HCT116 (cell line): ENCODE measurements around the gene TTC9B. TPM values are rescaled to one million over a fixed set of nuclear protein-coding genes. Genes with fewer than 3 reads are reported as not detected.

Experiments used
- ATAC-seq: fragments of 200-7000 bp; cut with Tn5 transposase; 2 replicates; pipeline ENCODE4 v1.9.1; 2020; ENCODE audit warnings: mild to moderate bottlenecking, moderate library complexity
- Bru-seq: library from RNA; stranded (reverse); fragments of 400-500 nt; gene quantifications from one replicate; lab custom pipeline; 2021; lab: Mats Ljungman, UMichigan
- BruChase-seq, 2 experiments: library from RNA; stranded (reverse); fragments of 400-500 nt; gene quantifications; one replicate each; lab custom pipeline; 2021; lab: Mats Ljungman, UMichigan
- BruUV-seq: library from RNA; stranded (reverse); fragments of 400-500 nt; replicated peaks from 2 replicates; lab custom pipeline; 2021; lab: Mats Ljungman, UMichigan
- CTCF ChIA-PET: fragments of 300-600 bp; sonication (Branson Sonifier 250); formaldehyde crosslinking; loops from one replicate; lab custom pipeline; 2021; ENCODE audit warnings: antibody characterized with exemption; lab: Charles Lee
- POLR2A ChIA-PET: fragments of 300-600, 350-600 bp; sonication (Branson Sonifier 250); formaldehyde crosslinking; loops from one replicate; lab custom pipeline; 2021; ENCODE audit warnings: antibody characterized with exemption; lab: Charles Lee
- RAD21 ChIA-PET, 2 experiments: fragments of 300-600 bp; sonication (Branson Sonifier 250); formaldehyde crosslinking; loops; one replicate each; lab custom pipeline; 2023; ENCODE audit warnings: low total read pairs in 2 of 2; ENCODE audit not compliant: uncharacterized antibody in 2 of 2, unreplicated experiment in 2 of 2, low non-redundant PET in 1 of 2; lab: Charles Lee
- DNase-seq: peaks from one replicate; pipeline ENCODE4 v3.0.0-alpha.2; 2010; ENCODE audit warnings: low read depth, low spot score
- H2AFZ ChIP-seq: fragments of 200-600 bp; shearing (Covaris generic), sonication (generic); 2 replicates; pipeline ENCODE4 v1.6.1; 2017; ENCODE audit warnings: low read depth, mixed run types, mixed read lengths, antibody characterized with exemption, low read length; ENCODE audit not compliant: poor library complexity, severe bottlenecking
- H3K27ac ChIP-seq: 2 replicates; pipeline ENCODE4 v1.5.1; 2012; ENCODE audit warnings: low read depth, low read length
- H3K27me3 ChIP-seq: fragments of 200-600 bp; sonication (generic); 2 replicates; pipeline ENCODE4 v1.6.1; 2016; ENCODE audit warnings: mixed run types, low read length, mixed read lengths; ENCODE audit not compliant: insufficient read depth
- H3K36me3 ChIP-seq, 2 experiments: fragments of 200-500 bp in 1 of 2; fragments of 200-600 bp in 1 of 2; sonication (Bioruptor generic) in 1 of 2; sonication (generic) in 1 of 2; 2 replicates each; pipeline versions ENCODE4 v1.5.1 to v1.6.1; 2014 to 2016; ENCODE audit warnings: low read length in 2 of 2, inconsistent platforms in 1 of 2, mixed read lengths in 1 of 2, mixed run types in 1 of 2; ENCODE audit not compliant: insufficient read depth in 2 of 2, control insufficient read depth in 1 of 2
- H3K4me1 ChIP-seq, 2 experiments: fragments of 200-600 bp in 1 of 2; sonication (generic) in 1 of 2; 2 replicates each; pipeline versions ENCODE4 v1.5.1 to v1.6.1; 2012 to 2017; ENCODE audit warnings: low read length in 2 of 2, inconsistent platforms in 1 of 2, mild to moderate bottlenecking in 1 of 2, mixed read lengths in 1 of 2, mixed run types in 1 of 2, moderate library complexity in 1 of 2; ENCODE audit not compliant: insufficient read depth in 2 of 2, control insufficient read depth in 1 of 2
- H3K4me2 ChIP-seq: fragments of 200-600 bp; sonication (generic); 2 replicates; pipeline ENCODE4 v1.6.1; 2017; ENCODE audit warnings: mixed run types, low read length, mixed read lengths
- H3K4me3 ChIP-seq, 2 experiments: fragments of 200-600 bp in 1 of 2; sonication (generic) in 1 of 2; replicated peaks in 1 of 2; 2 replicates each; pipeline ENCODE4 v1.5.1; 2011 to 2016; ENCODE audit warnings: low read length in 2 of 2, control low read depth in 1 of 2, low read depth in 1 of 2, mild to moderate bottlenecking in 1 of 2, mixed read lengths in 1 of 2, mixed run types in 1 of 2
- H3K79me2 ChIP-seq: fragments of 200-600 bp; sonication (generic); 2 replicates; pipeline ENCODE4 v1.6.1; 2017; ENCODE audit warnings: mild to moderate bottlenecking, mixed run types, low read length, moderate library complexity, mixed read lengths; ENCODE audit not compliant: insufficient read depth
- H3K9ac ChIP-seq: fragments of 200-600 bp; sonication (generic); 2 replicates; pipeline ENCODE4 v1.6.1; 2016; ENCODE audit warnings: low read length, mixed read lengths
- H3K9me2 ChIP-seq: fragments of 200-600 bp; sonication (generic), shearing (Covaris generic); 2 replicates; pipeline ENCODE4 v1.6.1; 2017; ENCODE audit warnings: mixed run types, mild to moderate bottlenecking, moderate library complexity; ENCODE audit not compliant: insufficient read depth
- H3K9me3 ChIP-seq, 2 experiments: fragments of 200-500 bp in 1 of 2; fragments of 200-600 bp in 1 of 2; sonication (Bioruptor generic) in 1 of 2; sonication (generic) in 1 of 2; 2 replicates each; pipeline ENCODE4 v1.6.1; 2014 to 2017; ENCODE audit warnings: low read length in 2 of 2, mixed read lengths in 2 of 2, inconsistent platforms in 1 of 2, low read depth in 1 of 2, mild to moderate bottlenecking in 1 of 2, mixed run types in 1 of 2, moderate library complexity in 1 of 2; ENCODE audit not compliant: control insufficient read depth in 1 of 2, insufficient read depth in 1 of 2
- H4K20me1 ChIP-seq: fragments of 200-600 bp; sonication (generic), shearing (Covaris generic); 2 replicates; pipeline ENCODE4 v1.6.1; 2017; ENCODE audit warnings: mixed run types, mild to moderate bottlenecking, moderate library complexity; ENCODE audit not compliant: insufficient read depth
- CBX3 ChIP-seq: IDR thresholded peaks from 2 replicates; pipeline ENCODE4 v1.6.1; 2012; ENCODE audit warnings: low read depth
- ELF1 ChIP-seq: IDR thresholded peaks from 2 replicates; pipeline ENCODE4 v1.6.1; 2012; ENCODE audit warnings: low read depth, borderline replicate concordance
- EZH2 ChIP-seq: fragments of 200-600 bp; sonication (generic); IDR thresholded peaks from 2 replicates; pipeline ENCODE4 v1.6.1; 2017; ENCODE audit warnings: antibody characterized with exemption, mixed run types
- EZH2phosphoT487 ChIP-seq: fragments of 200-600 bp; IDR thresholded peaks from 2 replicates; pipeline ENCODE4 v1.6.1; 2018; ENCODE audit warnings: antibody characterized with exemption, borderline replicate concordance
- POLR2AphosphoS5 ChIP-seq: IDR thresholded peaks from 2 replicates; pipeline ENCODE4 v1.6.1; 2011; ENCODE audit warnings: mild to moderate bottlenecking, low read depth, low read length, moderate library complexity
- TCF7L2 ChIP-seq: IDR thresholded peaks from 2 replicates; pipeline ENCODE4 v1.7.0; 2011; ENCODE audit warnings: borderline replicate concordance, inconsistent platforms; ENCODE audit not compliant: insufficient read depth, insufficient read length; ENCODE audit errors: extremely low read depth
- YY1 ChIP-seq: IDR thresholded peaks from 2 replicates; pipeline ENCODE4 v1.6.1; 2011; ENCODE audit warnings: low read length, low read depth, moderate library complexity, mild to moderate bottlenecking; ENCODE audit not compliant: insufficient replicate concordance; ENCODE audit errors: extremely low read depth
- ZFX ChIP-seq: fragments of 450-650 bp; IDR thresholded peaks from 2 replicates; pipeline ENCODE4 v1.6.1; 2017
- ZNF274 ChIP-seq: fragments of 200-500 bp; sonication (Bioruptor generic); IDR thresholded peaks from 2 replicates; pipeline ENCODE4 v1.6.1; 2014; ENCODE audit warnings: mild to moderate bottlenecking, low read depth, low read length, inconsistent platforms
- intact Hi-C: fragments of 100-400 bp; cut with micrococcal nuclease; formaldehyde crosslinking; loops from 2 replicates; pipeline ENCODE4 v1.10.0; 2022
- long read RNA-seq: library from polyadenylated mRNA; unstranded; transcript quantifications from one replicate; pipeline ENCODE4 v2.0.0, GENCODE V29; 2021; ENCODE audit not compliant: unreplicated experiment
- polyA plus RNA-seq: library from polyadenylated mRNA; unstranded; fragments of >200 nt; gene quantifications from 2 replicates; pipeline ENCODE4 v1.2.1, GENCODE V29; 2012; ENCODE audit warnings: missing spikeins
- total RNA-seq: library from RNA; stranded (reverse); gene quantifications from one replicate; pipeline ENCODE4 v1.2.1, GENCODE V29; 2021; ENCODE audit not compliant: unreplicated experiment
- TF ChIP-seq, protein P1 (sequence below): IDR thresholded peaks from 2 replicates; pipeline ENCODE4 v1.6.1; 2011; ENCODE audit warnings: mild to moderate bottlenecking, low read length, moderate library complexity; ENCODE audit not compliant: insufficient replicate concordance; ENCODE audit errors: extremely low read depth
- TF ChIP-seq, protein P2 (sequence below), 3 experiments: fragments of 200-600 bp in 1 of 3; sonication (generic) in 1 of 3; IDR thresholded peaks in 2 of 3; conservative IDR thresholded peaks in 1 of 3; 2 replicates each; pipeline ENCODE4 v1.5.1; 2012 to 2017; ENCODE audit warnings: low read depth in 2 of 3, low read length in 2 of 3, antibody characterized with exemption in 1 of 3, borderline replicate concordance in 1 of 3, control low read depth in 1 of 3, mild to moderate bottlenecking in 1 of 3, mixed read lengths in 1 of 3, mixed run types in 1 of 3, moderate library complexity in 1 of 3; ENCODE audit not compliant: insufficient read depth in 1 of 3
- TF ChIP-seq, protein P3 (sequence below): IDR thresholded peaks from 2 replicates; pipeline ENCODE4 v1.6.1; 2012
- TF ChIP-seq, protein P4 (sequence below): IDR thresholded peaks from 2 replicates; pipeline ENCODE4 v1.6.1; 2012
- TF ChIP-seq, protein P5 (sequence below): IDR thresholded peaks from 2 replicates; pipeline ENCODE4 v1.6.1; 2012; ENCODE audit warnings: low read depth

TTC9B gene
- 1.7 TPM for total RNA-seq
- 2.6 and 3.0 TPM in 2 replicates for polyA plus RNA-seq
- Bru-seq, nascent RNA: percentile 34 among the genes with signal in this experiment
- percentile 26 among the genes with signal in this experiment for BruChase-seq, experiment 1, labeled RNA remaining after a 6-hour chase
- BruChase-seq, experiment 2, labeled RNA remaining after a 2-hour chase: percentile 30 among the genes with signal in this experiment
- long read RNA-seq, partial matches to known transcripts: 0 of 1 reads
- long read RNA-seq, other reads (novel, unspliced or antisense): 0 of 1 reads

DNA sequence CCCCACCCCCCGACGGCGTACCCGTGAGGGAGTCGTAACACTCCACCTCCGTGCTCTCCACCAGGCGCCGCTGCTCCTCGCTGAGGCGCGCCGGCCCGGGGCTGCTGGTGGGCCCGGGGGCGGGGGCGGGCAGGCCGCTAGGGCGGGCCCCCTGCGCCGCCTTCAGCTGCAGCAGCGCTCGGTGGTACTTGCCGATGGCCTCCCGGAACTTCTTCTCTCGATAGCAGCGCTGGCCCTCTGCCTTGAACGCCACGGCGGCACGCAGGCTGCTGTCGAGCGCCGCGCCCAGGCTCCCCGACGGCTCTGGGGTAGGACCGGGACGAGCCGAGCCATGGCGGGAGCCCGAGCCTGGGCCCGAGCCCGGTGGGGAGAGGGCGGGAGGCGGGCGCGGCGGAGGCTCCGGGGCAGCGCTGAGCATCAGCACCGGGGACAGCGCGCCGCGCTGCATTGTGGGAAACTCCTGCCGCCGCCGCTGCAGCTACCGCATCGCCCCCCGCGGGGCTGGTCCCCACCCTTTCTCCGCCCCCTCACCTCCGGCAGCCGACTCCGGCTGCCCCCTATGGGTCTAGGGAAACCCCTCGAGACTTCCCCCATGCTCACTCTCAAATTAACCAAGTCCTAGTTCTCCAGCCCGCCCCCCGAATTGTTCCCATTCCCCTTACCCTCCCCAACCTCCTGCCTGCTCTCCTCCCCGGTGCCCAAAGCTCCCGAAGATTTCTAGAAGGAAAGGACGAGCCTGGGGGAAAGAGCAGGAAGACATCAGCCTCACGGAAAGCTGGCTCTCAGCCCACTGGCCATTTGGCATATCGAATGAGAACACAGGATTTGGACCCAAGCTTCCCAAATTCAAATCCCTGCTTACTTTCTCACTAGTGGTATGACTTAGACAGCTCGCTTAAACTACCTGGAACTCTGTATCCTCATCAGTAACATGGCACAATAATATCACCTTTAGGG lies at the start of gene TTC9B:
Gene TTC9B, minus strand, starts transcription at position 451 of the 957 bp plus-strand sequence. Its CDS starts 3 bp downstream, at position 448.
- ChIA-PET CTCF (interaction anchor here (0.7 to 2.9 kb wide), 15 partner anchors 12 to 248 kb away, joined by 3 to 19 read pairs (median 6); partner anchors contain the start of genes MAP3K10 and PSMC4), POLR2A (interaction anchor here (0.8 to 1.8 kb wide), 3 partner anchors 17 to 70 kb away, joined by 3 to 6 read pairs (median 4); no protein-coding TSS in a partner anchor), RAD21 (no interaction called here)
- Histone ChIP-seq H3K9me3 (no peaks in the 10 kb centered on the region), H3K27ac (peak within 1 kb of the TSS; percentile 87), H2AFZ (peak within 1 kb of the TSS; percentile 89), H3K4me2 (peak within 1 kb of the TSS; percentile 91), H3K36me3 (no peaks in the 10 kb centered on the region), H3K4me3 (peak within 1 kb of the TSS; percentile 52 to 59), H3K4me1 (peaks cover 31 to 66% of the 10 kb centered on the region in 2 experiments), H3K79me2 (no peaks in the 10 kb centered on the region), H3K9ac (peak within 1 kb of the TSS; percentile 77), H4K20me1 (no peaks in the 10 kb centered on the region), H3K9me2 (no peaks in the 10 kb centered on the region), H3K27me3 (no peaks in the 10 kb centered on the region)
- intact Hi-C loops: no loop called here
- no peak for ATAC-seq
- DNase-seq: no peak
- no TSS peak for BruUV-seq
- no peak for TF ChIP-seq EZH2phosphoT487
- TF ChIP-seq, protein P1, sequence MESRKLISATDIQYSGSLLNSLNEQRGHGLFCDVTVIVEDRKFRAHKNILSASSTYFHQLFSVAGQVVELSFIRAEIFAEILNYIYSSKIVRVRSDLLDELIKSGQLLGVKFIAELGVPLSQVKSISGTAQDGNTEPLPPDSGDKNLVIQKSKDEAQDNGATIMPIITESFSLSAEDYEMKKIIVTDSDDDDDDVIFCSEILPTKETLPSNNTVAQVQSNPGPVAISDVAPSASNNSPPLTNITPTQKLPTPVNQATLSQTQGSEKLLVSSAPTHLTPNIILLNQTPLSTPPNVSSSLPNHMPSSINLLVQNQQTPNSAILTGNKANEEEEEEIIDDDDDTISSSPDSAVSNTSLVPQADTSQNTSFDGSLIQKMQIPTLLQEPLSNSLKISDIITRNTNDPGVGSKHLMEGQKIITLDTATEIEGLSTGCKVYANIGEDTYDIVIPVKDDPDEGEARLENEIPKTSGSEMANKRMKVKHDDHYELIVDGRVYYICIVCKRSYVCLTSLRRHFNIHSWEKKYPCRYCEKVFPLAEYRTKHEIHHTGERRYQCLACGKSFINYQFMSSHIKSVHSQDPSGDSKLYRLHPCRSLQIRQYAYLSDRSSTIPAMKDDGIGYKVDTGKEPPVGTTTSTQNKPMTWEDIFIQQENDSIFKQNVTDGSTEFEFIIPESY: no peak
- no peak for TF ChIP-seq ZNF274
- no peak for TF ChIP-seq POLR2AphosphoS5
- TF ChIP-seq ZFX: no peak
- no peak for TF ChIP-seq ELF1
- no peak for TF ChIP-seq YY1
- TF ChIP-seq, protein P2, sequence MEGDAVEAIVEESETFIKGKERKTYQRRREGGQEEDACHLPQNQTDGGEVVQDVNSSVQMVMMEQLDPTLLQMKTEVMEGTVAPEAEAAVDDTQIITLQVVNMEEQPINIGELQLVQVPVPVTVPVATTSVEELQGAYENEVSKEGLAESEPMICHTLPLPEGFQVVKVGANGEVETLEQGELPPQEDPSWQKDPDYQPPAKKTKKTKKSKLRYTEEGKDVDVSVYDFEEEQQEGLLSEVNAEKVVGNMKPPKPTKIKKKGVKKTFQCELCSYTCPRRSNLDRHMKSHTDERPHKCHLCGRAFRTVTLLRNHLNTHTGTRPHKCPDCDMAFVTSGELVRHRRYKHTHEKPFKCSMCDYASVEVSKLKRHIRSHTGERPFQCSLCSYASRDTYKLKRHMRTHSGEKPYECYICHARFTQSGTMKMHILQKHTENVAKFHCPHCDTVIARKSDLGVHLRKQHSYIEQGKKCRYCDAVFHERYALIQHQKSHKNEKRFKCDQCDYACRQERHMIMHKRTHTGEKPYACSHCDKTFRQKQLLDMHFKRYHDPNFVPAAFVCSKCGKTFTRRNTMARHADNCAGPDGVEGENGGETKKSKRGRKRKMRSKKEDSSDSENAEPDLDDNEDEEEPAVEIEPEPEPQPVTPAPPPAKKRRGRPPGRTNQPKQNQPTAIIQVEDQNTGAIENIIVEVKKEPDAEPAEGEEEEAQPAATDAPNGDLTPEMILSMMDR (IDR thresholded peaks at IDR 0.05 in 2 of 3, conservative IDR thresholded peaks at IDR 0.05 in 1 of 3; ENCODE audit: borderline replicate concordance in 1 of 3, insufficient read depth in 1 of 3, low read depth in 2 of 3, low read length in 2 of 3): no peak
- TF ChIP-seq, protein P3, sequence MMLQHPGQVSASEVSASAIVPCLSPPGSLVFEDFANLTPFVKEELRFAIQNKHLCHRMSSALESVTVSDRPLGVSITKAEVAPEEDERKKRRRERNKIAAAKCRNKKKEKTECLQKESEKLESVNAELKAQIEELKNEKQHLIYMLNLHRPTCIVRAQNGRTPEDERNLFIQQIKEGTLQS: no peak
- no peak for TF ChIP-seq EZH2
- TF ChIP-seq TCF7L2: no peak
- TF ChIP-seq, protein P4, sequence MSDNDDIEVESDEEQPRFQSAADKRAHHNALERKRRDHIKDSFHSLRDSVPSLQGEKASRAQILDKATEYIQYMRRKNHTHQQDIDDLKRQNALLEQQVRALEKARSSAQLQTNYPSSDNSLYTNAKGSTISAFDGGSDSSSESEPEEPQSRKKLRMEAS: no peak
- TF ChIP-seq, protein P5, sequence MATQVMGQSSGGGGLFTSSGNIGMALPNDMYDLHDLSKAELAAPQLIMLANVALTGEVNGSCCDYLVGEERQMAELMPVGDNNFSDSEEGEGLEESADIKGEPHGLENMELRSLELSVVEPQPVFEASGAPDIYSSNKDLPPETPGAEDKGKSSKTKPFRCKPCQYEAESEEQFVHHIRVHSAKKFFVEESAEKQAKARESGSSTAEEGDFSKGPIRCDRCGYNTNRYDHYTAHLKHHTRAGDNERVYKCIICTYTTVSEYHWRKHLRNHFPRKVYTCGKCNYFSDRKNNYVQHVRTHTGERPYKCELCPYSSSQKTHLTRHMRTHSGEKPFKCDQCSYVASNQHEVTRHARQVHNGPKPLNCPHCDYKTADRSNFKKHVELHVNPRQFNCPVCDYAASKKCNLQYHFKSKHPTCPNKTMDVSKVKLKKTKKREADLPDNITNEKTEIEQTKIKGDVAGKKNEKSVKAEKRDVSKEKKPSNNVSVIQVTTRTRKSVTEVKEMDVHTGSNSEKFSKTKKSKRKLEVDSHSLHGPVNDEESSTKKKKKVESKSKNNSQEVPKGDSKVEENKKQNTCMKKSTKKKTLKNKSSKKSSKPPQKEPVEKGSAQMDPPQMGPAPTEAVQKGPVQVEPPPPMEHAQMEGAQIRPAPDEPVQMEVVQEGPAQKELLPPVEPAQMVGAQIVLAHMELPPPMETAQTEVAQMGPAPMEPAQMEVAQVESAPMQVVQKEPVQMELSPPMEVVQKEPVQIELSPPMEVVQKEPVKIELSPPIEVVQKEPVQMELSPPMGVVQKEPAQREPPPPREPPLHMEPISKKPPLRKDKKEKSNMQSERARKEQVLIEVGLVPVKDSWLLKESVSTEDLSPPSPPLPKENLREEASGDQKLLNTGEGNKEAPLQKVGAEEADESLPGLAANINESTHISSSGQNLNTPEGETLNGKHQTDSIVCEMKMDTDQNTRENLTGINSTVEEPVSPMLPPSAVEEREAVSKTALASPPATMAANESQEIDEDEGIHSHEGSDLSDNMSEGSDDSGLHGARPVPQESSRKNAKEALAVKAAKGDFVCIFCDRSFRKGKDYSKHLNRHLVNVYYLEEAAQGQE: no peak
- TF ChIP-seq CBX3: no peak
